AG04450 (cell line): ENCODE data around the gene ADAD2. TPM values are rescaled to one million over a fixed set of nuclear protein-coding genes. Genes with fewer than 3 reads are reported as not detected.

Experiments
- CTCF ChIA-PET: fragments of 300-600, 350-600 bp; formaldehyde crosslinking; extraction: SDS; loops from one replicate; lab custom pipeline; 2022; ENCODE audit warnings: antibody characterized with exemption, inconsistent platforms; lab: Charles Lee
- POLR2A ChIA-PET: fragments of 350-600 bp; formaldehyde crosslinking; extraction: SDS; loops from one replicate; lab custom pipeline; 2021; ENCODE audit warnings: antibody characterized with exemption, inconsistent platforms; lab: Yijun Ruan, JAX
- DNase-seq: peaks from one replicate; pipeline ENCODE4 v3.0.0-alpha.2; 2011; ENCODE audit warnings: low read depth, low spot score
- H3K27ac ChIP-seq: one replicate; pipeline ENCODE4 v1.5.1; 2012; ENCODE audit warnings: low read depth, low read length, control low read depth
- H3K27me3 ChIP-seq: one replicate; pipeline ENCODE4 v1.6.0; 2012; ENCODE audit warnings: low read length; ENCODE audit not compliant: control insufficient read depth, insufficient read depth
- H3K4me3 ChIP-seq: 2 replicates; pipeline ENCODE4 v1.5.1; 2011; ENCODE audit warnings: mild to moderate bottlenecking, low read depth, low read length, control low read depth
- H3K9me3 ChIP-seq: 2 replicates; pipeline ENCODE4 v1.5.1; 2012; ENCODE audit warnings: low read length; ENCODE audit not compliant: control insufficient read depth, insufficient read depth
- CTCF ChIP-seq: IDR thresholded peaks from 2 replicates; pipeline ENCODE4 v1.5.1; 2011; ENCODE audit warnings: low read depth, low read length, control low read depth, inconsistent platforms
- polyA plus RNA-seq: library from polyadenylated mRNA; depleted of rRNA; stranded (reverse); fragments of >200 nt; gene quantifications from 2 replicates; pipeline ENCODE4 v1.2.3, GENCODE V29; 2011

ADAD2 gene
- polyA plus RNA-seq, 1 experiment, result not detected

DNA sequence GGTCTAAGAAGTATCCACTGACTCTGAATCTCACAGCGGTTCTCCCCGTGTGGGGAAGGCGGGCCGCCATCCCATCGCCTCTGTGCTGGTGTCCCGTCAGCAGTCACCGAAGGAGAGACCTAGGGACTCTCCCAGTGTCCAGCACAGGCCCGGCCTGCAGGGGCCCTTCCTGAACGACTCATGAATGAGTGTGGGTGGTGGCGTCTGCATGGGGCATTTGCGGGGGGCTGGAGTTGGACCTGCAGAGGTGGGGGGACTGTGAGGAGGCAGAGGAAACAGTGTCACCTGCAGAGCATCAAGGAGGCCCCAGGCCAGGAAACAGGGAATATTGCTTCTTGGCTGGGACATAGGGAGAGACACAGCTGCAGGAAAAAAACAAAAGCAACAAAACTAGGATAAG lies 38.5 kb downstream of the ADAD2 start:
- ChIA-PET CTCF (interaction anchor here (2.8 kb wide), 1 partner anchor 42 kb away, joined by 13 read pairs; the partner anchor contains the start of gene TAF1C), POLR2A (interaction anchor here (0.6 kb wide), 1 partner anchor 25 kb away, joined by 3 read pairs; no protein-coding TSS in a partner anchor)
- DNase-seq, result no peak
- peaks cover 2% of the 10 kb centered on the region for H3K27me3 ChIP-seq
- no peaks in the 10 kb centered on the region; the same call in 1 of the 2 replicates for H3K9me3 ChIP-seq
- H3K27ac ChIP-seq, result no peak overlapping the region
- TF ChIP-seq CTCF, result no peak
- no peak overlapping the region for H3K4me3 ChIP-seq

DNA sequence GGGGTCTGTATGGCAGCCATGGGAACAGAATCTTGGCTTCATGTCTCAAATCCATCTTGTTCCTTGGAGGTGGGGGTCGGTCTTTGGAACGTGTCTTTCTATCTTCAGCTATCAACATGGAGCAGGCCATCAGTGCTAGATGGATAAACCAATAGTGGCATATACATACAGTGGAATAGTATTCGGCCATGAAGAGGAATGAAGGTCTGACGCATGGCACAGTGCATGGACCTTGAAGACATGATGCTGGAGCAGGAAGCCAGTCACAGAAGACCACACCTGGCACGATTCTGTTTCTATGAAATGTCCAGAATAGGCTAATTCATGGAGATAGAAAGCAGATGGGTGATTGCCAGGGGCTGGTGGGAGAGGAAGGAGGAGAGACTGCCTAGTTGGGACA lies 41.1 kb downstream of the ADAD2 start:
- CTCF ChIA-PET, result no interaction called here
- DNase-seq, result no peak
- Histone ChIP-seq H3K4me3 (no peak overlapping the region), H3K27ac (no peak overlapping the region), H3K9me3 (no peaks in the 10 kb centered on the region; the same call in 1 of the 2 replicates), H3K27me3 (peaks cover 9% of the 10 kb centered on the region)
- POLR2A ChIA-PET, result interaction anchor here (0.7 kb wide), 1 partner anchor 14 kb away, joined by 5 read pairs; no protein-coding TSS in a partner anchor
- TF ChIP-seq CTCF, result no peak

GRCh38 chr16:84232969-84233368 lies 42.0 kb downstream of the ADAD2 start:
- Histone ChIP-seq H3K27ac (no peak overlapping the region), H3K4me3 (no peak overlapping the region), H3K9me3 (no peaks in the 10 kb centered on the region; the same call in 1 of the 2 replicates), H3K27me3 (peaks cover 10% of the 10 kb centered on the region)
- ChIA-PET POLR2A (no interaction called here), CTCF (interaction anchor here (0.6 to 0.7 kb wide), 2 partner anchors 46 to 179 kb away, joined by 3 to 5 read pairs; no protein-coding TSS in a partner anchor)
- no peak for TF ChIP-seq CTCF
- DNase-seq, result no peak

DNA sequence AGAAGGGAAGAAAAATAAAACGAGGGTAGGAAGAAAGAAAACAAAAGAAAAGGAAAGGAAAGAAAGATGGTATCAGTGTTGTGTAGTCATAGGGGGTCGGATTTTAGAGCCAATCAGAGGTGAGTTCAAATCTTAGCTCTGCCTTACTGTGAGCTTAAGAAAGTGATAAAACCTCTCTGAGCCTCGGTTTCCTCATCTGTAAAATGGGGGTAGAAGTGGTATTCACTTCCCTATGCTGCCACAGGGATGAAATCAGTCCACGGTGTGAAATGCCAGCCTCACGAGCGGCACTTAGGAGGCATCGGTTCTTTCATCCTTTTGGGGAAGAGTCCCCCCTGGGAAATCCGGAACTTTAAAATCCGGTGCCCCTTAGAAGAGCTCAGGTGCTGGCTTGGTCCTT lies 42.8 kb downstream of the ADAD2 start:
- DNase-seq, result no peak
- CTCF ChIA-PET, result interaction anchor here (0.6 kb wide), 2 partner anchors 35 to 178 kb away, joined by 3 to 5 read pairs; no protein-coding TSS in a partner anchor

More for the DNA sequence above, 42.8 kb downstream of the ADAD2 start:
- POLR2A ChIA-PET, result no interaction called here
- TF ChIP-seq CTCF, result no peak
- H3K4me3 ChIP-seq, result no peak overlapping the region
- H3K27me3 ChIP-seq, result peaks cover 12% of the 10 kb centered on the region
- H3K9me3 ChIP-seq, result no peaks in the 10 kb centered on the region; the same call in 1 of the 2 replicates
- no peak overlapping the region for H3K27ac ChIP-seq
